Inflammatory macrophage (primary cell): ENCODE results near the gene CSF1.
"Not testable (repeated sequence)": the region's sequence is repeated elsewhere in the genome, so short reads cannot be mapped to it uniquely, and the experiment has no call there.

Experiments
- DNase-seq, 2 donors: peaks; one replicate each; pipeline ENCODE4 v3.0.0-alpha.2; 2020 to 2022

The CSF1 gene

DNA sequence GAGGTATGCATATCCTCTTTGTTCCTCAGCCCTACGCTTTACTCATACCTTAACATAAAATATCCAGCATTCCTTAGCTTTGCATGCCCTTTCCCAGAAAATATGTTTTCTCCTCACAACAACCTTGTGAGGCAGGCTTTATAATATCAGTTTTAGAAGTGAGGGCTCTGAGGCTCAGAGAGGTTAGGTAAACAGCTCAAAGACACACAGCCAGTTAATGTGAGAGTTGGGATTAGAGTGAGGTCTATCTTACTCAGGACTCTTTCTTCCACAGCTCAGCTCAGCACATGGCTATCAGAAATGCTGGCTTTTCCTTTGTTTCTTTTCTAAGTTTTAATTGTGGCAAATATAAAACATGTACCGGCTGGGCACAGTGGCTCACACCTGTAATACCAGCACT lies 27.9 kb downstream of the CSF1 start:
- no peak for DNase-seq

DNA sequence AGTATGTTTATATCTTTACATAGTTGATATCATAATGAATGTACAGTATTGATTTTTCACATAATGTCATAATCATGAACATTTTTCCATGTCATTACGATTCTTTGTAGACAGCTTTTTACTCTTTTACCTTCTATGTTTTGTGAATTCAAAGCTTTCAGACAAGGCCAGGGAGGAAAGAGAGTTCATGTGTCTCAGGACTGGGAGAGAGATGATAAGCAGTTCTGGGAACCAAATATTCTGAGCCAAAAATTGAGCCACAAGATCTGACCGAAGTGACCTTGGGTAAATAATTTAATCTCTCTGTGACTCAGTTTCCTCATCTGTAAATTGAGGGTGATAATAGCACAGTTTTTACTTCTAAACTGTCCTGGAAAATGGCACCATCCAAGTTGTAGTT lies 31.8 kb downstream of the CSF1 start:
- no peak for DNase-seq

DNA sequence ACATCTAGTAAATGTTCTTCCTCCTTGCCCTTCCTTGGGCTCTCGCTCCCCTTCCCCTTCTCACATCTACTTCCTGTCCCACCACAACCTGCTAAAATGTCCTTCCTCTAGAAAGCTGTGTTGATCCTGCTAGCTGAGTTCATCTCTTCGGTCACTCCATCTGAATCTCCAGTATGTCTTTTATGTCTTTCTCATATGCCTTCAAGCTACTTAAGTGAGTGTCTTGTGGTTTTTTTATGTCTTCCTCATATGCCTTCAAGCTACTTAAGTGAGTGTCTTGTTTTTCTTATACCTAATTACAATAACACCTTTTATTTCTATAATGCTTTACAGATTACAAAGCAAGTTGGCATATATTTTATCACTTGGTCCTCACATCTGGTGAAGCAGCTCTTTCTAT lies 33.9 kb downstream of the CSF1 start:
- DNase-seq = no peak

DNA sequence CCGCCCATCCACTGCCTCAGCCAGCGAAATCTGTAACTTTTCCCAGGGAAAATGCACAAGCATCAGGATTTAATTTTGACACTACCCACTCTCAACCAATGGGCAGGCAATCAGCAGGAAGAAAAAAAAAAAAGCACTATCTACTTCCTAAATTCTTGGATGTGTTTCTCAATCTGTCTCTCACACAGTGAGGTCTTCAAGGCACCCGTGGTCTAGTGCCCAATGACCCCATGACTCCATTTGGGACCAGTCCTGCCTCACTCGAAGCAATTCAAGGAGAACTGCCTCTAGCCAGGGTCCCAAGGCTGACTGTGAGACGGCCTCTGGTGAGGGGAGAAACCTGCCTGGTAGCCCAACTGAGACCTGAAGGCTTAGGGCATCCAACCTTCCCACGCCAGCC lies 35.9 kb downstream of the CSF1 start:
- DNase-seq = peak; percentile 48 to 56

DNA sequence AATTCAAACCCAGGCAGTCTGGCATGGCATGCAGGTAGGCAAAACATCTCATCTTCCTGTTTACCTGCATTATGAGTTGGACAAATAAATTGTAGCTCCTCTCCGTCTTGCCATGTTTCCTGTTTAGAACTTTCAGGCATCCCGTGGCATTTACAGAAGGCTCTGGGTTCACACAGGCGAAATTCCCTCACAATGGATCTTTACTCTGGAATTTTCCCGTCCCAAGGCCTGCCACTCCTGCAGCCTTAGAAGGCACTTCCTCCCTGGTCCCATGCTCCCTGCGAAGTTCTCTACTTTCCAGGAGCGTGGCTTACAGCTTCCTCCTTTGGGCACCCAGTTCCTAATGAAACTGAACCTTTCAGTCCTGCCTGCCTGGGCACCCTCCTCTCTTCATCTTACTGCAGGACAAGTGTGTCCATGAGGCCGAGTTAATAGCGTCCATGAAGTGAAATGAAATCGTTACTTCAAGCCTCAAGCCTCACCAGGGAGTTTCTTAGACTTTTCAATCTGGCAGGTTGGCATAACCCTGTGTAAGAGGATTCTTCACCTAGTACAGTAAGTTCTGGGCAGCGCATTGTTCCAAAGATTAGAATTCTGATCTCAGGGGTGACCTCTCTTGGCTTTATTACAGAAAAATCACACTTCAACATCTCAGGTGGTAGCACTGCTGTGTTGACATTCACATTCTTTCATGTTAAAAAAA lies 37.1 kb downstream of the CSF1 start:
- peak; percentile 41 to 54 for DNase-seq

DNA sequence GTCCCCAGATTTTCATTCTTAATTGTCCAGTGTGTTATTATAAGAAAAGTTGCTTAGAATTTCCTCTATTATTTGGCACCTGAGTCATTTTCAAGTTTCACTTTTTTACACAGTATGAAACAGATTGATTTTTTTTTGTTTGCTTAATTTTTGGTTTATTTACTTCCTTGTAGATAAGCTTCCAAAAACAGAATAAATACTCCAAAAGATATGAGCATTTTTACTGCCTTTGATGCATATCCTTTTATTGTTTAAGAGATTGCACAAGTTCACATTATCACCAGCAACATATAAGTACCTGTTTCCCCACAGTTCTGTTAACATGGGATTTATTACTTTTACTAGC lies 37.6 kb downstream of the CSF1 start:
- no peak for DNase-seq

DNA sequence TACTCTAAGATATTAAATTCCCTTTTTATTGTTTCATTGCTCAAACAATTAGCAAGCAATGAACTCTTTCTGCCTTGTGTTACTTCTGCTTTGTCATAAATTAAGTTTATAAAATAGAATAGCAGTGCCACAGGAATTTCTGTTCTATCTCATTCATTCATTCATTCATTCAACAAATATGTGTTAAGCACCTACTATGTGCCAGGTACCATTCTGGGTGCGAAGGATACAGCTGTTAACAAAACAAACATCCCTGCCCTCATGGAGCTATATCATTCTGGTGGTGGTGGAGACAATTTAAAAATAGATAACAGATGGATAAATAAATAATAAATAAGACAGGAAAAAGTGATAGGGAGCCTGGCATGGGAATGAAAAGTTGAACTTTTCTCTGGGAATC lies 39.4 kb downstream of the CSF1 start:
- no peak for DNase-seq

DNA sequence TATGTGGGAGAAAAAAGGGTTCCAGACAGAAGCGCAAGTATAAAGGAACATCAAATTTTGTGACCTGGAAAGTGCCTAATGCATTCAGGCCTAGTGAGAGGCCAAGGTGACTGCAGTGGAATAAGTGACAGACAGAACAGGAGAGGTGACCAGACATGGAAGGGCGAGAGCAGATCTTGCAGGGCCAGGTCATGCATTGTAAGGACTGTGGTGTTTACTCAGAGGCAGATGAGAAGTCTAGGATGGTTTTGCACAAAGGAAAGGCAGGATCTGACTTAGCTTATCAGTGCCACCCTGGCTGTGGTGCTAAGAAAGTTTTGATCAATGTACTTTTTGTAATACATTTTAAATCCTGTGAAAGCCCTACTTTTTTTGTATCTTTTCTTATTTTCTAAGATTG lies 39.9 kb downstream of the CSF1 start:
- DNase-seq = no peak

DNA sequence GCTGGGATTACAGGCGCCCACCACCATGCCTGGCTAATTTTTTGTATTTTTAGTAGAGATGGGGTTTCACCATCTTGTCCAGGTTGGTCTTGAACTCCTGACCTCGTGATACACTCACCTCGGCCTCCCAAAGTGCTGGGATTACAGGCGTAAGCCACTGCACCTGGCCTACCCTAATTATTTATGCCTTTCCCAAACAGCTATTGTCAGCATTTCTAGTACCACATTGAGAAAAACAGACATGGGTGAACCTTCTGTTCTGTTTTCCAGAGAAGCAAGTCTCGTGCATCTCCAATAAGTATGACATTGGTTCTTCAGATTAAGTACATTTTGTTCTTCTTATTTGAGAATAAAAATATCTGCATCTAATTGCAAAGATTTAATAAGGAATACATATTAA lies 40.9 kb downstream of the CSF1 start:
- DNase-seq = not testable (repeated sequence)

DNA sequence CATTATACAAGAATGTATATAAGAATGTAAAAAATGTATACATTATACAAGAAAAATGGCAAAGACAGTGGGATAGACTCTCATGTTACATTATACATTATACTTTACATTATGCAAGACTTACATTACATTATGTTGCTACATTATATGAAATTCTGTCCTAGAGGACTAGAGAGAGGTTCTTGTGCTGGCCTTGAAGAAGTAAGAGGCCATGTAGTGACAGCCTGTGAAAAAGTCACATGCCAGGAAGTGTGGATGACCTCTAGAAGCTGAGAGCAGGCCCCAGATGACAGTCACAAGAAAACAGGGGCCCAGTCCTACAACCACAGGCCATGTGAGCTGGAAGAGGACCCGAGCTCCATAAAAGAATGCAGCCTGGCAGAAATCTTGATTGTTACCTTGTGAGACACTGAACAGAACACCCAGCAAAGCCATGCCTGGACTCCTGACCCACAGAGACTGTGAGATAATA lies 43.4 kb downstream of the CSF1 start:
- DNase-seq = peak; percentile 76 to 80

DNA sequence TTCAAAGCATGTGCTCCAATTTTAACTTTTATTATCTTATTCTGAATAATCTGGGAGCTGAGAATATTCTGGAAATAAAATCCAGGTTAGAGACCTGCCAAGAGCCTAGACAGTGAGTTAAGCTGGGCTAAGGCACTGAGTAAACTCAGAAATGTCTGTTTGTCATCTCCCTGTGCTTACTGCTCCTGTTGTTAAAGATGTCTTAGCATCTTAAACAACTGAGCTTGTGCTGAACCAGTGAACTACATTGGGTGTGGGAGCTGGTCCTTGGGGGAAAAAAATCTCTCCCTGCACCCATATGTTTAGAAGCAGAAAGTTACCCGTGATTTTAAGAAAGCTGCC lies 49.0 kb downstream of the CSF1 start:
- DNase-seq = no peak

DNA sequence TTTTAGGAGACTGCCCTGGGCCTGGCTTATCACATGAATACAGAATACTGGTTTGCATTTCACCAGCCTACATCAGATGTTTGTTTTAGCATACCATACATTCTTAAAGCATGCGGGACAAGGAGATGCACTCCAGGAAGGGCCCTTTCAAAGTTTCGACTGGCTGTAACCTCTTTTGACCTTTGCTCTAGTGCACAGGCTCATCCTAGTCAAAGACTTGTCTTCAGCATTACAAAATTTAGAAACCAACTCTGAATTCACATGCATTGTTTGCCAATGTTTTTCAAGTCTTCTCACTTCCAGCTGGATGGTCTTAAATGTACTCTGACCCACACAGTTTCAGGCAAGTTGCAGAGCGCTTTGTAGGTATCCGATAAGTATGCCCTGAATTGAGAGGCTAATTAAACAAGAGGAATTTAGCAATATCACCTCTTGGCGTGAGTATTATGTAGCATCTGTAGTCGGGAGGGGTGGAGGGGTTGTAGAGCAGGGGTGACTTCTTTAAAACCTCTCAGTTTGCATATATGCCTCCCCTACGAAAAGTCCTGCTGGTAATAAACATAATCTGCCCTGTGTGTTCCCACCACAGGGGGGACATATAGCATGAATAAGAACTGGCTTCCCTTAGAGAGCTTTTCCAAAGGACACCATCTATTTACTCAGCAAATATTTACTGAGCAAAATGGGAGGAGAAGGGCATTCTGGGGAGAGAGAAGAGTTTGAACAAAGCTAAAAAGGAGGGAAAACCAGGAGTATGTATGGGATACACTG lies 49.5 kb downstream of the CSF1 start:
- no peak for DNase-seq

DNA sequence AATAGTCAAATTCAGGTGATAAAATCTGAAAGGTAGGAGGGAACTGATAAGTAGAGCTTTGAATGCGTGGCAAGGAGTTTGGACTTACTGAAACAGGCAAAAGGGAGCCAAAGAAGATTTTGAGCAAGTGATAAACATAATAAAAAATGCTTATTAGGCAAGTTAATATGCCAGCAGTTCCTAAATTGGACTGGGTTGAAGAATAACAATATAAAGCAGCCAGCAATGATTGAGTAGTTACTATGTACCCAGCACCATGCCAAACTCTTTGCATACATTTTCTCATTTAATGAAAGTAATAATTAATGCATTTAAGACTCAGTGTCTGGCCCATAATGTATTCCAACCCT lies 50.1 kb downstream of the CSF1 start:
- no peak for DNase-seq

DNA sequence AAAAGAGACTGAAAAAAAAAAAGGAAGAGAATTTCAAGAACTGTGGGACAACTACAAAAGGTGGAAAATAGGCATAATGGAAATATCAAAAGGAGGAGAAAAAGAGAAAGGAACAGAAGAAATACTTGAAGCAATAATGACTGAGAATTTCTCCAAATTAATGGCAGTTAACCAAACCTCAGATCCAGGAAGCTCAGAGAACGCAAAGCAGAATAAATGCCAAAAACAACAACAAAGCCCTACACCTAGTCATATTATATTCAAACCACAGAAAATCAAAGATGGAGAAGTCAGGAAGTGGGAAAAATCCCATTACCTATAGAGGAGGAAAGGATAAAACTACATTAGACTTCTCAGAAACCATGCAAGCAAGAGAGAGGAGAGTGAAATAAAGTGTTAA lies 53.2 kb downstream of the CSF1 start:
- no peak for DNase-seq

DNA sequence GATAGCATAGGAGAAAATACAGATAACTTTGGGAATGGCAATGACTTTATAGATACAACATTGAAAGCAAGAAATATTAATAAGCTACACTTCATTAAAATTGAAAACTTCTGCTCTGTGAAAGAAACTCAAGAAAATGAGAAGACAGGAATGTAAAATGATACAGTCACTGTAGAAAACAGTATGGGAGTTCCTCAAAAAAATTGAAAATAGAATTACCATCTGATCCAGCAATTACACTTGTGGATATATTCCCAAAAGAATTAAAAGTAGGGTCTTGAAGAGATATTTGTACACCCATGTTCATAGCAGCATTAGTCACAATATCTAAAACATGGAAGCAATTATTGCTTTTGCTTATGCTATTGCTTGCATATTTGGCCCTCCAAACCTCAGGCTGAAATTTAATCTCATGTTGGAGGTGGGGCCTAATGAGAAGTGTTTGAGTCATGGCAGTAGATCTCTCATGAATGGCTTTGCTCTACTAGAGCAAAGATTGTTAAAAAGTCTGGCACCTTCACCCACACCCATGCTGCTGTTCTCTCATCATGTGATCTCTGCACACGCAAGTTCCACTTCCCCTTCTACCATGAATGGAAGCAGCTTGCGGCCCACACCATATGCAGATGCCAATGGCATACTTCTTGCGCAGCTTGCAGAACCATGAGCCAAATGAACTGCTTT lies 58.6 kb downstream of the CSF1 start:
- DNase-seq = peak; percentile 25 to 40

DNA sequence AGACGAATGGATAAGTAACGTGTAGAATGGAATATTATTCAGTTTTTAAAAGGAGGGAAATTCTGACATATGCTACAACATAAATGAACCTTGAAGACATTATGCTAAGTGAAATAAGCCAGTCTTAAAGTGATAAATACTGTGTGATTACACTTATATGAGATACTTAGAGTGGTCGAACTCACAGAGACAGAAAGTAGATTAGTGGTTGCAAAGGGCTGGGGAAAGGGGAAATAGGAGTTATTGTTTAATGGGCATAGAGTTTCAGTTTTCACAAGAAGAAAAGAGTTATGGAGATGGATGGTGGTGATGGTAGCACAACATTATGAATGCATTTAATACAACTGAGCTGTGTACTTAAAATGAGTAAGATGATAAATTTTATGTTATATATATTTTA lies 59.3 kb downstream of the CSF1 start:
- no peak for DNase-seq

DNA sequence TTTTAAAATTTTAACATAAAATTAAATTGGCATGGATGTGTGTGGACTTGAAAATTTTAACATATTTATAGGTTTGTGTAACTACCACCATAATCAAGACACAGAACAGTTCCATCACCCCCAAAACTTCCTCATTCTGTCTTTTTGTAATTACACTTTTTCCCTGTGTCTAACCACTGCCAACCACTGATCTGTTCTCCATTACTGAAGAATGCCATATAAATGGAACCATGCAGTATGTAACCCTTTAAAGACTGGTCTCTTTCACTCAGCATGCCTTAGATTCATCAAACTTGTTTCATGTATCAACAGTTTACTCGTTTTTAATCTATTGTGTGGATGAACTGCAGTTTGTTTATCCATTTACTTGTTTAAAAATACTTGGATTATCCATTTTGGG lies 60.9 kb downstream of the CSF1 start:
- DNase-seq = no peak

DNA sequence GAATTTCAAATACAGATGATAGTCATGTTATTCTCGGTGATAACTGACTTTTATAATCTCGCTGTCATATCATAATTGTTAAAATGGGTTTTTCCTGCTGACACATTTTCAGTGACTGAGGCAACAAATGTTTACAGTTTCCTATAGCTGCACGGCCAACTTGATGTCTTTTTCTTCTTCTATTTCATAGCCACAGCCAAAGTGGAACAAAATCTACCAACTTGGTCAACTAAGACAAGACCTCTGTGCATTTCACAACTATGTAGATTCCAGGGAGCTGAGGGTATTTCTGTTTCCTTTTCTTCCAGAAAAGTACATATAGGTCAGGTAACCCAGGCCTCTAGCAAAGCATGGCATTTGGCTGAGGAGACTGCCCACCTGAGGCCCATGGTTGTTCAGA lies 63.5 kb downstream of the CSF1 start:
- DNase-seq = no peak

DNA sequence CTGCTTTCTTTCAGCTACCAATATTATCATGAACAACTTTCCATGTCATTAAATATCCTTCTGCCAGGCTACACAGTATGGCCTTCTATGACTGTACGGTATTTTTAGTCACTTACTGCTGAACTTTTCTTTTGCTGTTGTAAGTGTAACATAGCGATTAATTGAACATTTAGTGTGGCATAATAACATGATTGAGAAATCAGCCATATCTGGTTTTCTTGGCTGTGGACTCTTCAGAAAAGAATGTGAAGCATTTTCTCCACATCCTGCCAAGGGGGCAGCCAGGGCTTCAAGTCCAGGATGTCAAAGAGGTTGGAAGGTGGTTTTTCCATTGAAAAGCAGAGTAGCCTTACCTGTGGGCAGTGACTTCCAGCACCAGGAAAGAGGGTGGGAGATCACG lies 65.1 kb downstream of the CSF1 start:
- DNase-seq = no peak

DNA sequence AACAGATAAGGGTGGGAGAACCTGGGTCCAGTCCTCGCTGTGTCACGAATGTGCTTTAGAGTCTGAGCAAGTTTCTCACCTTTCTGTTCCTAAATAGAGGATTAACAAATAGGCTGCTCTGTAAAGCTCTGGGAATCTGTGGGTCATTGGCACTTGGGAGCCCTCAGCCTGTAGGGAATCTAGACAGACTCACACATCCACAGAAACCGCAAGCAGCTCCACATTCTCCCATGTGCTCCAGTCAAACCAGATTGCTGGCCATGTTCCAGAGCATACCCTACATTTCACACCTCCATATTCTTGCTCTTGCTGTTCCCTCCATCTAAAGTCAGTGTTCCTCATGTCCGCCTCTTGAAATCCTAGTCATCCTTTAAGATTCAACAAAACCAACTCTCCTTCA lies 66.1 kb downstream of the CSF1 start:
- no peak for DNase-seq

DNA sequence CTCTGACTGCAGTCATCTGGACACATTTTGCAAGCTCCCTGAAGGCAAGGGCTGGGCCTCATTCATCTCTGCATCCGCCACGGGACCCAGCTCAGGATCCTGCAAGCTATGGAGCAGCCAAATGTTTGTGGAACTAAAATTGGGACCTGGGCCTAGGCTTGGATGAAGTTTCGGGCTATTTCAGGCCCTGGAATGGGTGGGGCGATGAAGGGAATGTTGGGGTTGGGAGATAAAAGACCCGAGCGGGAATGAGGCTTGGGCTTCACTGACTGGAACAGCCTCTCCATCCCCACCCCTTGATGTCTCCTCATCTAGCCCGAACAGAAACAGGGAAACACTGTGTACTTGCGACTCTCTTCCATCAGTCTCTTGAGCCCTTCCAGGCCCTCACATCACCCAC lies 66.6 kb downstream of the CSF1 start:
- no peak for DNase-seq

DNA sequence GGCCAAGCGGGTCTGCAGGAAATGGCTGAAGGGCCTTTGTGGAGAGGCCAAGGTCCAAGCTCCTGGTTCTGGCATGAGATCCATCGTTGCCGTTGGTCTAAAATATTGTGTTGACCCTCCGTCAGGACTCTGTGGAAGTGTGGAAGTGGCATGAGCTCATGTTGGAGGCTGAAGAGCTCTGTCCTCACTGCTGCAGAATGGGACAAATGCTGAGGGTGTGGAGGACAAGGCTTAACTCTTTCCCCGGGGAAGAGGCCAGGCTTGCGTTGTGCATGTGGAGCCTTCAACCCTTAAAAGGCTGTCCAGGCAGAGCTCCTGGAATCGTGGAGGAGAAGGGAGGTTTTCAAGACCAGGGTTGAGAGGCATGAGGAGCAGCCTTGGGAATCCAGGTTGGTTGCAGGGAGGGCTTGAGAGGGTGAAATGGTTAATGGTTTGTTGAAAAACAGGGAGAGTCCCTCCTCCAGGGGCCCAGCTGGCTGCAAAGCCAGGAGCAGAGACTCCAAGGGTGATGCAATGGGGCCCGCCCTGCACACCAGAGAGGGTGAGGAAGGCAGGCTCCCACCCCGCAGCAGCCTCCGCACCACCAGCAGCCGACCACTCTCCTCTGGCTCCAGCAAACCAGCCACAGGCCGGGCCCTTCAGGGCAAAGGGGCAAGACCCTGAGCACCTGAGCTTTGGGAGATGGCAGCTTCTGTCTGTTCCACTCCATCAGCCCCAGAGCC lies 67.2 kb downstream of the CSF1 start:
- no peak for DNase-seq

DNA sequence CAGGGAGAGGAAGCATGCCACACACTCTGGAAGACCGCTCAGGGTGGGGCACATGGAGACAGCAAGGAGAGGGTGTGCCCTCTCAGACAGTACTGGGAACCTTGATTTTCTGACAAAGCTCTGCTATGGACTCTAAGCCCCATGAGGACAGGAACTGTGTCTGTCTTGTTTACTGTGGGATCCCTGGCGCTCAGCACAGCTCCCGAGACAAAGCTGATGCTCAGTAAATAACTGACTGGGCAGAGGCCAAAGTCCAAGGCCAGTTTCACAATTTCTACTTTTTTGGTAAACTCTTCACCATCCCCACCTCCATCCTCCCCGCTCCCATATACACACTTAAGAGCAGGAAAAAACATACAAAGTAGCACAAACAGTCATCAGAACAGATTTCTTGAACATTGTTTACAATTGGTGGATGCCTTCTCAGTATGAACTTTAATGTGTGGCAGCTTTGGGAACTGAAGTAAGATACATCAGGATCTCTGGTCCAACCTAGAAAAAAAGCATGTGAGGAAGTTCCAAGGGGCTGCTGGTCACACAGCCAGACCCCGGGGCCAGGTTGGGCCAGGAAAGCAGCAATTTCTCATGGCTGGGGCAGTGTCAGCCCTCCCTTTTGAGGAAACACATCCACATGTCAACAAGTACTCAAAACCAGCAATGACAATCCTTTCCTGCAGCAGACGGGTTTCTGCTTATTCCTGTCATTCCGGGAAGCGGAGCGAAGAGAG lies 68.3 kb downstream of the CSF1 start:
- no peak for DNase-seq
